ENCODE measurements around the gene COPE.
"Not testable (repeated sequence)": the region's sequence is repeated elsewhere in the genome, so short reads cannot be mapped to it uniquely, and the experiment has no call there.

The COPE gene

DNA sequence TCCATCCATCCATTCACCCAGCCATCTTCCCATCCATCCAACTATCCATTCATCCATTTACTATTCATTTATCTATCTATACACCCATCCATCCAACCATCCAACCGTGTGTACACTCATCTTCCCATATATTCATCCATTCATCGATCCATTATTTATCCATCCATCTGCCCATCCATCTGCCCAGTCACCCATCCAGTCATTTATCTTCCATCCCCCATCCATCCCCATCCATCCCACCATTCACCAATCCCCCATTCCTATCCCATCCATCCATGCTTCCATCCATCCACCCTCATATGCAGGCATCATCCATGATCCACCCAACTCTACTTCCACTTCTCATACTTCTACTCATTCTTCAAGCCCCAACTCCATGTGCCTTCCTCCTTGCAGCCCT lies 35.9 kb upstream of the COPE start:
- no peak for DNase-seq (ENCODE audit: low read depth)
- TF ChIP-seq, protein P1, sequence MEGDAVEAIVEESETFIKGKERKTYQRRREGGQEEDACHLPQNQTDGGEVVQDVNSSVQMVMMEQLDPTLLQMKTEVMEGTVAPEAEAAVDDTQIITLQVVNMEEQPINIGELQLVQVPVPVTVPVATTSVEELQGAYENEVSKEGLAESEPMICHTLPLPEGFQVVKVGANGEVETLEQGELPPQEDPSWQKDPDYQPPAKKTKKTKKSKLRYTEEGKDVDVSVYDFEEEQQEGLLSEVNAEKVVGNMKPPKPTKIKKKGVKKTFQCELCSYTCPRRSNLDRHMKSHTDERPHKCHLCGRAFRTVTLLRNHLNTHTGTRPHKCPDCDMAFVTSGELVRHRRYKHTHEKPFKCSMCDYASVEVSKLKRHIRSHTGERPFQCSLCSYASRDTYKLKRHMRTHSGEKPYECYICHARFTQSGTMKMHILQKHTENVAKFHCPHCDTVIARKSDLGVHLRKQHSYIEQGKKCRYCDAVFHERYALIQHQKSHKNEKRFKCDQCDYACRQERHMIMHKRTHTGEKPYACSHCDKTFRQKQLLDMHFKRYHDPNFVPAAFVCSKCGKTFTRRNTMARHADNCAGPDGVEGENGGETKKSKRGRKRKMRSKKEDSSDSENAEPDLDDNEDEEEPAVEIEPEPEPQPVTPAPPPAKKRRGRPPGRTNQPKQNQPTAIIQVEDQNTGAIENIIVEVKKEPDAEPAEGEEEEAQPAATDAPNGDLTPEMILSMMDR (IDR thresholded peaks at IDR 0.05; ENCODE audit: low read depth, low read length, missing control alignments) = no peak
- no peak overlapping the region for H3K4me3 ChIP-seq (ENCODE audit: low read depth, low read length)
- in situ Hi-C loops (cut with HindIII; ENCODE audit: low sequenced_read_pairs) = loop anchor here (5.0 kb wide), 2 partner anchors 37 to 87 kb away; no protein-coding TSS in a partner anchor

DNA sequence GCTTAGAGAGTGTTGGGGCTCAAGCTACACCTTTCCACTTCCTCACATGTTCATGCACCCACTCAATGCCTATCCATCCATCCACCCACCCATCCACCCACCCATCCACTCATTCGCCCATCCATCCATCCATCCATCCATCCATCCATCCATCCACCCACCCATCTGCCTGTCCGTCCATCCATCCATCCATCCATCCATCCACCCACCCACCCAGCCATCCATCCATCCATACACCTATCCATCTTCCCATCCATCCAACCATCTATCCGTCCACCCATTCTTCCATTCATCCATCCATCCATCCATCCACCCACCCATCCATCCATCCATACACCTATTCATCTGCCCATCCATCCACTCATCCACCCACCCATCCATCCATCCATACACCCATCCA lies 34.9 kb upstream of the COPE start:
- no peak for DNase-seq (ENCODE audit: low read depth)
- in situ Hi-C loops (cut with HindIII; ENCODE audit: low sequenced_read_pairs) = no loop called here
- TF ChIP-seq, protein P1 (IDR thresholded peaks at IDR 0.05; ENCODE audit: low read depth, low read length, missing control alignments) = no peak
- H3K4me3 ChIP-seq (ENCODE audit: low read depth, low read length) = no peak overlapping the region

DNA sequence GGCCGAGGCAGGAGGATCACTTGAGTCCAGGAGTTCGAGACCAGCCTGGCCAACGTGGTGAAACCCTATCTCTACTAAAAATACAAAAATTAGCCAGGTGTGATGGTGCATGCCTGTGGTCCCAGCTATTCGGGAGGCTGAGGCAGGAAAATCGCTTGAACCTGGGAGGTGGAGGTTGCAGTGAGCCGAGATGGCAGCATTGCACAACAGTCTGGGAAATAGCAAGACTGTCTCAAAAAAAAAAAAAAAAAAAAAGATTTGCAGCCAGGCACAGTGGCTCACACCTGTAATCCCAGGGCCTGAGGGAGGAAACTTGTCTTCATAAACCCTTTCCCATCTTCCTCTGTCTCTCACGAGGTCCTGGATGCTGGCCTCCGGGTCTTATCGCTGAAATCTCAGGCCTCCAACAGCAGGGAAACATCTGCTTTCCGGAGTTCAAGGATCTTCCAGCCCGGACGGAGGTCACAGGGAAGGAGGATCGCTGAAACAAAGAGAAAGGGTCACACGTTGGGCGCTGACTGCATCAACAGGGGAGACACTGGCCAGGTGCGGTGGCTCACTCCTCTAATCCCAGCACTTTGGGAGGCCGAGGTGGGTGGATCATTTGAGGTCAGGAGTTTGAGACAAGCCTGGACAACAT lies 33.3 kb upstream of the COPE start:
- DNase-seq (ENCODE audit: low read depth); in situ Hi-C loops (cut with HindIII; ENCODE audit: low sequenced_read_pairs); H3K4me3 ChIP-seq (ENCODE audit: low read depth, low read length): not testable (repeated sequence)

DNA sequence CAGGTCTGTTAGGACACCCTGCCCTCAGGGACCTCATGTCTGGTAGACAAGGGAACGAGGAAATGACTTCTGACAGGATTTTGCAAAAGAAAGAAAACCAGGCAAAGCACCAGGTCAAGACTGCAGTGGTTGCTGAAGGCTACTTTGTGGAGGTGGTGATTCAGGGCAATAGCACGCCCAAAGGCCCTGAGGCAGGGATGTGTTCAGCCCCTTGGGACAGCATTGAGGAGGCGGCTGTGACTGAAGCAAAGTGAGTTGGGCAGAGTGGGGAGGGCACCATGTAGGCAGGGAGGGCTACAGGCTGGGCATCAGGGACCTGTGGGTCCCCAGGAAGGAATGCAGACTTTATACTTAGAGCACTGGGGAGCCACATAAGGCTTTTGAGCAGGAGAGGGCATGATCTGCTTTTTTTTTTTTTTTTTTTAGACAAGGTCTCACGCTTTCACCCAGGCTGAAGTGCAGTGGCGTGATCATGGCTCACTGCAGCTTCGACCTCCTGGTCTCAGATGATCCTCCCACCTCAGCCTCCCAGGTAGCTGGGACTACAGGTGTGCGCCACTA lies 32.6 kb upstream of the COPE start:
- H3K4me3 ChIP-seq (ENCODE audit: low read depth, low read length) = no peak overlapping the region
- in situ Hi-C loops (cut with HindIII; ENCODE audit: low sequenced_read_pairs) = no loop called here
- DNase-seq (ENCODE audit: low read depth) = no peak
- TF ChIP-seq, protein P1 (IDR thresholded peaks at IDR 0.05; ENCODE audit: low read depth, low read length, missing control alignments) = no peak

DNA sequence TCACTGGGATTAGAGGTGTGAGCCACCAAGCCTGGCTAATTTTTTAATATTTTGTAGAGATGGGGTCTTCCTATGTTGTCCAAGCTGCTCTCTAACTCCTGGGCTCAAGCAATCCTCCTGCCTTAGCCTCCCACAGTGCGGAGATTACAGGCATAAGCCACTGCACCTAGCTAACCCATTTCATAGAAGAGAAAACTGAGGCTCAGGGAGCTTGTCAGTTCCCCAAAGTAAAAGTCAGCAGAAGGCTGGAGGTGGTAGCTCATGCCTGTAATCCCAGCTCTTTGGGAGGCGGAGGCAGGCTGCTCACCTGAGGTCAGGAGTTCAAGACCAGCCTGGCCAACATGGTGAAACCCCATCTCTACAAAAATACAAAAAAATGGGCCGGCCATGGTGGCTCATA lies 30.7 kb upstream of the COPE start:
- in situ Hi-C loops (cut with HindIII; ENCODE audit: low sequenced_read_pairs) = no loop called here

DNA sequence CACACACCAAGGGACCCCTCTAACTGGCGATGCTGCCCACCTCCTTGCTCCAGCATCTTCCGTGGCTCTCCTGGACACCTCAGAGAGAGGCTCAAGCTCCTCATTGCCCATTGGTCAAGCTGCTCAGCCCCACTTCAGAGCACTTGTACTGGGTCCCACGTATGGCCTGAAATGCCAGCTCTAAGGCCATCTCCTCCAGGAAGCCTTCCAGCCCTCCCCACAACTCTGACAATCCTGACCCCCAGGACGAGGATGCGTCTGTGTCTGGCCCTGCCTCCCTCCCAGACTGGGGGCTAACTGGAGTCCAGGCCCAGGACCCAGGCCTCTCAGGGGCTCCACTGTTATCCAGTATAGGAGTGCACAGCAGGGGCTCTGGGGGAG lies 29.8 kb upstream of the COPE start:
- in situ Hi-C loops (cut with HindIII; ENCODE audit: low sequenced_read_pairs) = no loop called here
- TF ChIP-seq, protein P1 (IDR thresholded peaks at IDR 0.05; ENCODE audit: low read depth, low read length, missing control alignments) = no peak
- H3K4me3 ChIP-seq (ENCODE audit: low read depth, low read length) = no peak overlapping the region
- no peak for DNase-seq (ENCODE audit: low read depth)

More for the DNA sequence above, 30.7 kb upstream of the COPE start:
- TF ChIP-seq, protein P1 (IDR thresholded peaks at IDR 0.05; ENCODE audit: low read depth, low read length, missing control alignments) = no peak
- H3K4me3 ChIP-seq (ENCODE audit: low read depth, low read length) = no peak overlapping the region
- no peak for DNase-seq (ENCODE audit: low read depth)

Data from astrocyte of the cerebellum (primary cell).